NOMO-1 (cell line): ENCODE data around the gene NTRK2.
A peak's percentile ranks its signal among the peaks of the same experiment; 100 is the strongest.

Source experiments
- DNase-seq, 2 experiments: peaks; one replicate each; lab custom pipeline; 2025; ENCODE audit not compliant: unreplicated experiment in 2 of 2; lab: John Stamatoyannopoulos, UW

NTRK2 gene

GRCh38 chr9:84778570-84778969 lies 109.0 kb downstream of the NTRK2 start:
- DNase-seq, result no peak

- DNase-seq, result no peak
These were observed 110.4 kb downstream of the NTRK2 start for GRCh38 chr9:84779883-84780282.

GRCh38 chr9:84780385-84780784 lies 110.9 kb downstream of the NTRK2 start:
- no peak for DNase-seq

GRCh38 chr9:84781458-84781857 lies 111.9 kb downstream of the NTRK2 start:
- peak in 1 of 2 experiments; percentile 0 for DNase-seq

- no peak for DNase-seq
These were observed 112.7 kb downstream of the NTRK2 start for GRCh38 chr9:84781931-84782866.

GRCh38 chr9:84785792-84786547 lies 116.4 kb downstream of the NTRK2 start:
- DNase-seq, result no peak

- DNase-seq, result no peak
These were observed 119.4 kb downstream of the NTRK2 start for GRCh38 chr9:84788803-84789462.

- no peak for DNase-seq
These were observed 119.9 kb downstream of the NTRK2 start for GRCh38 chr9:84789463-84789830.

GRCh38 chr9:84791643-84792042 lies 122.1 kb downstream of the NTRK2 start:
- no peak for DNase-seq

- no peak for DNase-seq
These were observed 123.7 kb downstream of the NTRK2 start for GRCh38 chr9:84793251-84793650.

- DNase-seq, result no peak
These were observed 125.6 kb downstream of the NTRK2 start for GRCh38 chr9:84794981-84795637.

GRCh38 chr9:84796404-84796803 lies 126.9 kb downstream of the NTRK2 start:
- no peak for DNase-seq

GRCh38 chr9:84799251-84799650 lies 129.7 kb downstream of the NTRK2 start:
- DNase-seq, result no peak

GRCh38 chr9:84804951-84805694 lies 135.6 kb downstream of the NTRK2 start:
- no peak for DNase-seq

GRCh38 chr9:84807431-84807830 lies 137.9 kb downstream of the NTRK2 start:
- no peak for DNase-seq

GRCh38 chr9:84807870-84808390 lies 138.4 kb downstream of the NTRK2 start:
- DNase-seq, result no peak

GRCh38 chr9:84808416-84808815 lies 138.9 kb downstream of the NTRK2 start:
- DNase-seq, result no peak

- DNase-seq, result no peak
These were observed 141.7 kb downstream of the NTRK2 start for GRCh38 chr9:84811072-84811750.

- DNase-seq, result no peak
These were observed 142.2 kb downstream of the NTRK2 start for GRCh38 chr9:84811751-84812074.
